ENCODE data around the gene ERBIN.

DNA sequence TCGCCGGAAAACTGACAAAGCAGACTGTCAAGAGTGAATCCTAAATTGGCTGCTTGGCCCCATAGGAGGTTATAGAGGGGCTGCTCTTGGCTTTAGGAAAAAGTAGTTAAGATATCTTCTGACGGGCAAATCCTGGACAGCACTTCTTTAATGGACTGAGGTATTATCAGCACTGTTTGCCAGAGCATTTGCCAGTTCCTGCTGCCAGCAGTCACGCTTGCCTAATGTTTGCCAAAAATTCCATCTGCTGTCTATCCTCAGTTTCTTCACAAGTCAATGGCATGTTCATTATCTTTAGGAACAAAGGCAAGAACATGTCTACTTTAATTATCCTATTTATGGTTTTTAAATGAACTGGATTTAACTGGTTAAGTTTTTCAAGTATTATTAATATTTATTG, 191.9 kb downstream of the ERBIN start:
- TF ChIP-seq BHLHE40 (IDR thresholded peaks at IDR 0.05; ENCODE audit: borderline replicate concordance) (no peak), FOXK2 (IDR thresholded peaks at IDR 0.05) (no peak), SP1 (IDR thresholded peaks at IDR 0.05) (no peak), FOXM1 (IDR thresholded peaks at IDR 0.05; ENCODE audit: borderline replicate concordance) (no peak)

Data from HEK293T (cell line).